ENCODE data around the gene DCC.

DCC gene

GRCh38 chr18:52605345-52605744, 265.3 kb downstream of the DCC start:
- DNase-seq (ENCODE audit: low spot score): no peak

DNA sequence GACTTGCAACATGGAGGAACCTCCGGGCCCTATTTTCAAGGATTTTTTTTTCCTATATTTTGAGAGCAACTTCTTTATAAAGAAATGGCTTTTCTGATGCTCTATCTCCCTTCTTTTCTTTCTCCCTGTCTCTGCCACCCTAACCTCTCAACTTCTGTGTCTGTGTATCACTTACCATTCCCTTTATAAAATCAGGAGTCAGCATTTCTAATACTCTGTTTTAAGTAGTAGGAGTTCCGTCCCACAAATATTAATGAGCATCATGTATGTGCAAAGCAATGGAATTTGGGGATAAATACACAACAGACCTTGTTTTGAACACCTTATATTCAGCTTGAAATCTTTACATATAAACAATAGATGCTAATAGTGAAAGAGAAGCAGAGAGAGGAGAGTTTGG, 268.0 kb downstream of the DCC start:
- no peak for DNase-seq (ENCODE audit: low spot score)

DNA sequence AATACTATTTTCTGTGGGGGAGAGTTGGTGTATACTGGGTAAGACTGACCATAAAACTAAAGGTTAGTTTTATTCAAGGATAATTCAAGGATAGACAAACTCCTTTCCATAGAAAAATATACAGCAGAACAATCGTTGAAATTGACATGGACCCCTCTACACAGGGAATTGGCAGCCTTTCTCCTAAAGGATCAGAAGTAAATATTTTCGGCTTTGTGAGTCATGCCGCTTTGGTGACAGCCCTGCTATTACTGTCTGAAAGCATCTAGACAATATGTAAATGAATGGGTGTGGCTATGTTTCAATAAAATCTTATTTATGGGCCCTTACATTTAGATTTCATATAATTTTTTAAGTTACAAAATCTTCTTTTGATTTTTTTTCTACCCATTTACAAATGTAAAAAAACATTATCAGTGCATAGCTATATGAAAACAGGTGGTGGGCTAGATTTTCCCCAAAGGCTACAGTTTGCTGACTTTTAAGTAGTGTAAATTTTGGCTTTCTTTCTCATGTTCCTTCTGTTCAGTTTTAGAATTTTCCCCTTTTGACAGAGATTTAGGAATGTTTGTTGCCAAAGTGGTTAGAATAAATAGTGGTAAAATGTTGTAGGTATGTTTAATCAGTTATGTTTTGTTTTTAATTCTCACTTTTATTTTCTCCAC, 270.6 kb downstream of the DCC start:
- DNase-seq (ENCODE audit: low spot score): no peak

DNA sequence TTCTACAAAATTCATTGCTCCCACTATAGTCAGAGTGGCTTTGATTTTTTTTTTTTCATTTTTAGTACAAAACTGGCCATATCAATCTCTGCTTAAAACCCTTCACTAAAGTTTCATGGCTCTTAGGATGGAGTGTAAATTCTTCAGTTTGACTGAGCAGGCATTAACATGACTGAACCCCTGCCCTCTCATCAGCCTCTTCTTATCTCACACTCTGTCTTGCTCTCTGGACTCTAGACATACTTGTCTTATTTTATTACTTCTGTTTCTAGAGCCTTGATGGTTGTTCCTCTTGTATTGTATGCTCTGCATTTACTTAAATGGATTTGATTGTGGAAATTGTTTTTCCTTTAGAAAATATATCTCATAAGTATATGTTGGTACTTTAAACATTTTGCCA, 272.4 kb downstream of the DCC start:
- no peak for DNase-seq (ENCODE audit: low spot score)

DNA sequence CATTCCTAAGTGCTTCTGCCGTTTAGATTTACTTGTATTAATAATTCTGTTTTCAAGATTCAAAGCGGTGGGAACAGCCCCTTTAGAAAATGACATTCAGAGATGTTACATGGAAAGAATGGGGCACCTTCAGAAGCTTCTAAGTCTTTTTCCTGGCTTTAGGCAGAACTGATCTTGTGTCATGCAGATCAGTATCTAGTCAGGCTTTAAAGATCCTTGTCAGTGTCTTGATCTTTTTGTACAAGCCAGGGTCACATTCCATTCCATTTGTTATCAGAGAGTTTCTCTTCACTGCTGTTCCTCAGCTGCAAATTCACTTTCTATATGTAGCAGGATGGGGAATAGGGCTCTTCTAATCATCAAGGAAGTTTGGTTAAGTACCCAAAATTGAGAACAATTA, 275.3 kb downstream of the DCC start:
- no peak for DNase-seq (ENCODE audit: low spot score)

- no peak for DNase-seq (ENCODE audit: low spot score)
These were observed 275.9 kb downstream of the DCC start for GRCh38 chr18:52615943-52616342.

GRCh38 chr18:52617931-52618330, 277.9 kb downstream of the DCC start:
- DNase-seq (ENCODE audit: low spot score): no peak

- DNase-seq (ENCODE audit: low spot score): no peak
These were observed 281.0 kb downstream of the DCC start for GRCh38 chr18:52620926-52621439.

GRCh38 chr18:52624702-52625101, 284.7 kb downstream of the DCC start:
- no peak for DNase-seq (ENCODE audit: low spot score)

DNA sequence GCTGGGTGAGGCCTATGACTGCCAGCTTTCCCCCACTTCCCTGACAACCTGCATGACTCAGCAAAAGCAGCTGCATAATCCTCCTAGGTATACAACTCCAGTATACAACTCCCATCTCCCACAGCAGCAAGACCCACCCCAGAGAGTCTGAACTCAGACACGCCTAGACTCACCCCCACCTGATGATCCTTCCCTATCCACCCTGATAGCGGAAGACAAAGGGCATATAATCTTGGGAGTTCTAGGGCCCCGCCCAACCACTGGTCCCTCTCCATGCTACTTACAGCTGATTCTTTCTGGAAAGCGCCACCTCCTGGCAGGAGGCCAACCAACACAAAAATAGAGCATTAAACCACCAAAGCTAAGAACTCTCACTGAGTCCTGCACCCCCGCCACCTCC, 296.5 kb downstream of the DCC start:
- DNase-seq (ENCODE audit: low spot score): no peak

DNA sequence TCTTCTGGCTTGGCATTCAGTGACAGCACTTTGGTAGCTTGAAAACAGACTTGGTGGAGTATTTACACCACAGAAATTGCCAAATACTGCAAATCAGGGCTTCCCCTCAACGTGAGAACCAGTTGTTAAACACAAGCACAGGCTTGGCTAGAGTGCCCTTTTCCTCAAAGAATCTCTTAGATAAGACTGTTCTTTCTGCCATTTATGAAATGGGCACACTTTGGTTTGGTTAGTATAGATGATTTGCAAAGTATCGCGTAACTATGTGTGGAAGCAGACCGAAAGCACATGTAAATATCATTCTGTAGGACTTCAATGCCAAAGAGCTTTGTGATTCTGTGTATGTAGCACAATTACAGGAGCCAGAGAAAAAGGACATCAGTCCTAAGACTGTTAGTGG, 308.2 kb downstream of the DCC start:
- DNase-seq (ENCODE audit: low spot score): no peak

- DNase-seq (ENCODE audit: low spot score): no peak
These were observed 312.4 kb downstream of the DCC start for GRCh38 chr18:52652391-52652790.

GRCh38 chr18:52657043-52657805, 317.2 kb downstream of the DCC start:
- no peak for DNase-seq (ENCODE audit: low spot score)

DNA sequence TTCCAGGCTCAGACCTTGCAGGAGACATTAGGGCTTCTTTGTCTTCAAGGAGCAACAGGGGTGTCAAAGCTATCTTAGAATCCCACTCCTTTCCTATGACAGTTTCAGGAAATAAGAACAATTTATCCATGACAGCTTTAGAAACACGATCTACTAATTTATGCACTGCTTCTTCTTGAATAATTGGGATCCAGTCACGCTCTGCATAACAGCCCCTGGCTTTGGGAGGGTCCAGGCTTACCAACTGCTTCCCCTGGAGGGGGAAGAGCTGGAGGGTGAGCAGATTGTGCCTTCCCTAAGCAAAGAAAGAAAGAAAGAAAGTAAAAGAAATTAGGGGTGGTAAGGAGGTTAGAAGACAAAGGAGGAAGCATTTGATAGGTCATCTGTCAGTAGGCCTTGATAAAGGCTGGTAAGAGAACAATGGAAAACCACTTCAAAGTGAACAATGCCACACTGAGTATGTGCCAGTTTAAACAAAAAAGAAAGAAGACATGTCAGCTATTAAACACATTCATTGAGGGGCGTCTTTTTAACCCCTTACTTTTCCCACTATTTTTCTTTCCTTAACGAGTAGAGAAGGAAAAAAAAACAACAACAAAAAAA, 327.6 kb downstream of the DCC start:
- no peak for DNase-seq (ENCODE audit: low spot score)

DNA sequence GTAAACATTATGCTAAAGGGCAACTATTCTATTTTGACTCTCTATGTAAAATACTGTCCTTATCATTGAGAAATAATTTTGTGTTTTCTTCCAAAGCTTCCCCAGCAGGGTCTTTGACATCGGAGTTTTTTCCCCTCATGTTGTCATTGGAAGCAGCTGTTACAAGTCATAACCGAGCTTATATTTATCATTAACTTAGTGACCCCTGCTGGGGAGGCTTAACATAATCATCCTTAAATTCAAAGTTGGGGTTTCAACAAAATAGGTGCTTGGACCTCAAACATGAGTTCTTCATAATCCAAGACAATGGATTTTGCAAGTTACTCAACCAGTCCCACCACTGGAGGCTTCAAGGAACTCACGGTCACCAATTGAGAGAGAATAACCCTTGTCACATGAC, 330.9 kb downstream of the DCC start:
- no peak for DNase-seq (ENCODE audit: low spot score)

DNA sequence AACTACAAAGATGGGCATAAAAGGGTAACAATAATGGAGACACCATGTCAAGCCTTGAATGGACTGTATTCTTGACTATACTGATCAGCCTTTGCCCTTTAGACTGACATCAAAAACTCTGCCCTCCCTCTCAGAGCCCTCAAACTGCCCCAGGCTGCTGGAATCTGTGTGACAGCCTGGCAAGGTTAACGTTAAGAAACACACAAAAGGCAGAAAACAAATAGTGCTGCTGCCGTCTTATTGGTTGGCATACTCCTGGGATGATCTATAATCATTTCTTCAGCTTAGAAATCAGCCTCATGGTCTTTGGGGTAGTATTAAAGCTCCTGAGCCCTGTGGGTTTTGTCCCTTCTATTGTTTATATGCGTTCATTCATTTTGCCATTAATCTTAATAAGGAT, 338.0 kb downstream of the DCC start:
- DNase-seq (ENCODE audit: low spot score): no peak

GRCh38 chr18:52678551-52678950, 338.6 kb downstream of the DCC start:
- DNase-seq (ENCODE audit: low spot score): no peak

DNA sequence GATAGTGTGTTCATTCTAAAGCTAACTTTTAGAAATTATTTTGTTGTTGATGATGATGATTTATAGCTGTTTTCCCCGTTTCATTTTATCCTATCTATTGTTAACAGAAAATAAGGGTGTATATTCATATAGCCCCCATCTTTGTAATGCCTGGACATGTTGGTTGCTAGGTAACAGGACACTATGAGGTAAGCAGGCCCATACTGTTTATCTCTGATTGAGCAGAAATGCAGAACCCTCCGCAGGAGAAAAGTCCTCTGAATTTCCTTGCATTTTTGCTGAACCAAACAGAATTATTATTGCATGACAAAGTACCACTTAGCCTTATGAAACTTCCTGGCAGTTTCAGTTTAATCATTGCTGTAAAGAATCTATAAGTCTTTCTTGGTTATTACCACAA, 339.4 kb downstream of the DCC start:
- no peak for DNase-seq (ENCODE audit: low spot score)

DNA sequence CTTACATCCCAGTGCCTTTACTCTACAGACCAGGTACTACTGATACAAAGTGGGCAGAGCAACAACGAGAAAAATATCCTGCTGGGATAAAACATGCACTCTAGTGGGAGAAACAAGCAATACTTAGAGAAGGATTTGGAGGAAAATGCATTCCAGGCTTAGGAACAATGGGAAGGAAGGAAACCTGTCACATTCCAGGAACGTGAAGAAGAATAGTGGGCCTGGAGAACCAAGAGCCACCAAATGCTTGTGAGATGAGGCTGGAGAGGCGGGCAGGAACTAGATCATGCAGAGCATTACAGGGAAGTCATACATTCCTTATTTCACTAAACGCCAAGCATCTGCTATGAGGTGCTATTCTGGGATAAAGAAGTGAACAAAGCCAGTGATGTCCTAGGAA, 342.3 kb downstream of the DCC start:
- no peak for DNase-seq (ENCODE audit: low spot score)

DNA sequence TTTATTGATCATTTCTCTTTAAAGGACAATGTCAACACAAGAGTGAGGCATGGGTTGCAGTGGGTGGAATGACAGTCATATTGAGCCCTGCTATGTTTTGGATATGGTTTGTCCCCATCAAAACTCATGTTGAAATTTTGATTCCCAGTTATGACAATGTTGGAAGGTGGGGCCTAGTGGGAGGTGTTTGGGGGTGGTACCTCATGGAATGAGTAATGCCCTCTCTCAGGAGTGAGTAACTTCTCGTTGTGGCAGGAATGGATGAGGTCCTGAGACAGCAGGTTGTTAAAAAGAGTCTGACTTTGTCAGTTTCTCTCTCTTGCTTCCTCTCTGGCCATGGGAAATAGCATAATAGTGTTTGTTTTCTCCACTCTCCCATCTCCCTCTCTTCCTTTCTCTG, 345.3 kb downstream of the DCC start:
- DNase-seq (ENCODE audit: low spot score): no peak

- DNase-seq (ENCODE audit: low spot score): no peak
These were observed 351.8 kb downstream of the DCC start for GRCh38 chr18:52691841-52692240.

DNA sequence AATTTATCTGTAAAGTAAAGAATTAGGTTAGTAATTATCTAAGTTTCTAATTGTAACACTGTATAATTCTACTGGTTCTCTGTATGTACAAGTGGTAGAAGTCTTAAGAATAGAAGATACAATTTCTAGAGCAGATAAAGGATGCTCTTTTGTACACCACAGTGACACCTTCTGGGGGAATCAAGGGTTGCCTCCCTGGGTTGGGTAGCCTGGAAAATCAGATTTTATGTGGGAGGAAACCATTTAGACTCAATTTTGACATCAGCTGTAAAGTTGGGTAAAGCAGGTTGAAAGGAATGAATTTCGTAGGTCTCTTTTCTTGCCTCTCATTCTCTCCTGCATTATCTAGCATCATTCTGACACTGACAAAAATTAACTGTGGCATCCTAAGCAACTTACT, 354.8 kb downstream of the DCC start:
- DNase-seq (ENCODE audit: low spot score): no peak

GRCh38 chr18:52700116-52700515, 360.1 kb downstream of the DCC start:
- DNase-seq (ENCODE audit: low spot score): no peak
